Endothelial cell of umbilical vein (primary cell): ENCODE results near the gene PLEKHA7. TPM values are rescaled to one million over a fixed set of nuclear protein-coding genes. Genes with fewer than 3 reads are reported as not detected.

Experiments
- BruUV-seq: library from RNA; stranded (reverse); fragments of 400-500 nt; replicated peaks from 2 replicates; lab custom pipeline; 2021; lab: Mats Ljungman, UMichigan
- CTCF ChIA-PET: fragments of 300-600, 350-600 bp; sonication (Branson Sonifier 250); formaldehyde crosslinking; loops from one replicate; lab custom pipeline; 2021; ENCODE audit warnings: antibody characterized with exemption, inconsistent platforms; lab: Charles Lee
- POLR2A ChIA-PET: fragments of 300-600, 350-600 bp; sonication (Branson Sonifier 250); formaldehyde crosslinking; loops from one replicate; lab custom pipeline; 2021; ENCODE audit warnings: antibody characterized with exemption, inconsistent platforms; lab: Charles Lee
- DNase-seq: peaks from one replicate; pipeline ENCODE4 v3.0.0-alpha.2; 2011; ENCODE audit warnings: low read depth, low spot score
- FAIRE-seq: peaks from 2 replicates; lab custom pipeline; 2011; peaks lifted over from hg19 to GRCh38; lab: Jason Lieb, UNC
- H2AFZ ChIP-seq: 2 replicates; pipeline ENCODE4 v1.6.0; 2012; ENCODE audit warnings: low read depth, low read length, control low read depth, inconsistent platforms
- H3K27ac ChIP-seq: 2 replicates; pipeline ENCODE4 v1.5.1; 2011; ENCODE audit warnings: low read depth, mild to moderate bottlenecking, control low read depth, low read length, moderate library complexity; ENCODE audit not compliant: insufficient read depth
- H3K27me3 ChIP-seq, 2 experiments: 2 replicates each; pipeline versions ENCODE4 v1.6.0 to v1.6.1; 2011; ENCODE audit warnings: low read length in 2 of 2, mixed read lengths in 1 of 2; ENCODE audit not compliant: control insufficient read depth in 2 of 2, insufficient read depth in 2 of 2
- H3K36me3 ChIP-seq, 2 experiments: 2 replicates in 1 of 2; 3 replicates in 1 of 2; pipeline ENCODE4 v1.5.1; 2011; ENCODE audit warnings: low read length in 2 of 2, mild to moderate bottlenecking in 1 of 2, moderate library complexity in 1 of 2; ENCODE audit not compliant: control insufficient read depth in 2 of 2, insufficient read depth in 2 of 2; ENCODE audit errors: extremely low read depth in 1 of 2
- H3K4me1 ChIP-seq: 3 replicates; pipeline ENCODE4 v1.5.1; 2011; ENCODE audit warnings: mild to moderate bottlenecking, low read length; ENCODE audit not compliant: control insufficient read depth, insufficient read depth; ENCODE audit errors: extremely low read depth
- H3K4me2 ChIP-seq: 2 replicates; pipeline ENCODE4 v1.6.1; 2011; ENCODE audit warnings: low read length, control low read depth, mixed read lengths; ENCODE audit not compliant: insufficient read depth
- H3K4me3 ChIP-seq, 3 experiments: fragments of 200-600 bp in 1 of 3; sonication (generic), shearing (Covaris generic) in 1 of 3; replicated peaks in 1 of 3; 2 replicates each; pipeline ENCODE4 v1.5.1; 2011 to 2016; ENCODE audit warnings: control low read depth in 3 of 3, low read length in 3 of 3, mild to moderate bottlenecking in 2 of 3, inconsistent platforms in 1 of 3, low read depth in 1 of 3, moderate library complexity in 1 of 3; ENCODE audit not compliant: insufficient read depth in 1 of 3
- H3K79me2 ChIP-seq: 2 replicates; pipeline ENCODE4 v1.6.0; 2012; ENCODE audit warnings: low read length, inconsistent platforms; ENCODE audit not compliant: control insufficient read depth, insufficient read depth
- H3K9ac ChIP-seq: replicated peaks from 2 replicates; pipeline ENCODE3; 2011; ENCODE audit warnings: low read length, control low read depth; ENCODE audit not compliant: insufficient read depth; ENCODE audit errors: extremely low read depth
- H3K9me1 ChIP-seq: replicated peaks from 3 replicates; pipeline ENCODE4 v1.6.0; 2011; ENCODE audit warnings: mild to moderate bottlenecking, low read length; ENCODE audit not compliant: control insufficient read depth, insufficient read depth; ENCODE audit errors: extremely low read depth
- H3K9me3 ChIP-seq: replicated peaks from 2 replicates; pipeline ENCODE4 v1.5.1; 2012; ENCODE audit warnings: low read length, inconsistent platforms; ENCODE audit not compliant: control insufficient read depth, insufficient read depth
- H4K20me1 ChIP-seq: replicated peaks from 2 replicates; pipeline ENCODE3; 2011; ENCODE audit warnings: mild to moderate bottlenecking, low read length; ENCODE audit not compliant: control insufficient read depth, insufficient read depth; ENCODE audit errors: extremely low read depth
- EZH2 ChIP-seq: IDR thresholded peaks from 2 replicates; pipeline ENCODE4 v1.6.1; 2012; ENCODE audit warnings: borderline replicate concordance, low read depth, mild to moderate bottlenecking, moderate library complexity, low read length, inconsistent platforms; ENCODE audit not compliant: severe bottlenecking
- FOS ChIP-seq: IDR thresholded peaks from 2 replicates; pipeline ENCODE4 v1.6.1; 2011; ENCODE audit warnings: mild to moderate bottlenecking, low read length, moderate library complexity, borderline replicate concordance; ENCODE audit not compliant: insufficient read depth
- GATA2 ChIP-seq: IDR thresholded peaks from 2 replicates; pipeline ENCODE4 v1.7.0; 2011; ENCODE audit warnings: low read depth, mild to moderate bottlenecking, moderate library complexity, mixed read lengths, low read length; ENCODE audit not compliant: insufficient read length, insufficient read depth
- JUN ChIP-seq: IDR thresholded peaks from 2 replicates; pipeline ENCODE4 v1.6.1; 2011; ENCODE audit warnings: borderline replicate concordance, low read depth; ENCODE audit not compliant: insufficient read length, insufficient read depth
- MYC ChIP-seq: IDR thresholded peaks from one replicate; pipeline ENCODE4 v1.6.1; 2011; ENCODE audit warnings: mild to moderate bottlenecking, low read depth, low read length
- POLR2A ChIP-seq: IDR thresholded peaks from 2 replicates; pipeline ENCODE4 v1.6.1; 2012; ENCODE audit warnings: low read depth, mild to moderate bottlenecking, control low read depth, low read length
- POLR2AphosphoS5 ChIP-seq: IDR thresholded peaks from 2 replicates; pipeline ENCODE4 v1.6.1; 2012; ENCODE audit warnings: low read depth, mild to moderate bottlenecking, control low read depth, low read length, moderate library complexity; ENCODE audit not compliant: insufficient read depth
- dilution Hi-C: fragments of 300-500 bp; cut with MboI; formaldehyde crosslinking; loops from one replicate; pipeline ENCODE4 v1.15.0; 2019; ENCODE audit warnings: low sequenced_read_pairs; ENCODE audit not compliant: extremely low pct_ligation_motif_present
- intact Hi-C: fragments of 100-400 bp; cut with micrococcal nuclease; formaldehyde crosslinking; loops from one replicate; pipeline ENCODE4 v1.10.0; 2022
- polyA plus RNA-seq, 4 experiments: library from polyadenylated mRNA; depleted of rRNA in 3 of 4; stranded (reverse) in 3 of 4; unstranded in 1 of 4; fragments of >200 nt; gene quantifications; 2 replicates each; pipeline versions ENCODE4 v1.2.1 to v1.2.3, GENCODE V29; 2011 to 2012; ENCODE audit warnings: missing spikeins in 1 of 4
- total RNA-seq: library from RNA; stranded (reverse); gene quantifications from 2 replicates; pipeline ENCODE4 v1.2.3, GENCODE V29; 2021
- TF ChIP-seq, protein P1 (sequence below): IDR thresholded peaks from 2 replicates; pipeline ENCODE4 v1.6.1; 2011; ENCODE audit not compliant: insufficient read depth, insufficient read length
- TF ChIP-seq, protein P2 (sequence below), 2 donors: IDR thresholded peaks; 1 replicate in 1 of 2; 2 replicates in 1 of 2; pipeline ENCODE4 v1.5.1; 2011; ENCODE audit warnings: low read length in 2 of 2, mild to moderate bottlenecking in 2 of 2, moderate library complexity in 2 of 2, control low read depth in 1 of 2, inconsistent platforms in 1 of 2, low read depth in 1 of 2; ENCODE audit not compliant: insufficient read depth in 1 of 2; ENCODE audit errors: extremely low read depth in 1 of 2

The PLEKHA7 gene
- total and polyA plus RNA-seq, 2 donors (not counting 3 experiments of a cell fraction or from before 2014, with no cell fraction given) = 1.7 to 3.8 TPM

DNA sequence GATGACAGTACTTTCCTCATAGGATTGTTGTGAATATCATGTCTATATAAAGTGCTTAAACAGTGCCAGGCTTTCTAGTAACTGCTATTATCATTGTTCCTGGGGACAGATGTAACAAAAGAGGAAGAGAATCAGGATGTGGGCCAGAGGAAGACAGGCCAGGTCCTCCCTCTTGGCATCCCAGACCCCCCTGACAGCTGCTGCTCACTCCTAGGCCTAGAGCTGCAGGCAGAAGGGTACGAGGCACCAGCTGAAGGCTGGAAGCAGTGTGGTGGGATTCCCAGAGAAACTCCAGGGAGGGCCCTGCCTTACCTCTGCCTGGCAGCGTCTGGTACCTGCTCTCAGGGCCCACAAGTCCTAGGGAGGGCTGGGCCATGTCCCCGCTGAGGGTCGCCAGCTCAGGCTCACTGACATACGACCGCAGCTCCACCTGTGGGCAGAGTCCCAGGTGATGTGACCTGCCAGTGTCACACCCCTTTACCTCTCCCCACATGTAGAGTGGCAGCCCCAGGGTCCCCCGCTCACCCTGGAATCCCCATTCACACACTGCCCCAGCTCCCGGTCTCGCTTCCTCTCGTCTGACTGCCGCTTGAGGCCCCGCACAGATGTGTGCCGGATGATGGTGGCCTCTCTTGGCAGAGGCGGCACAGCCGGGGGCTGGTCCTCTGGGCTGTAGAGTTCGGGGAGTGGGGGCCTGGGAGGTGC is 223.6 kb downstream of the PLEKHA7 start:
- dilution Hi-C loops (no loop called here), intact Hi-C loops (loop anchor here (2.0 to 5.0 kb wide), 5 partner anchors 52 to 562 kb away; partner anchors contain the start of genes C11orf58 and NCR3LG1)
- H3K36me3 ChIP-seq = no peaks in the 10 kb centered on the region
- BruUV-seq = no TSS peak
- DNase-seq (no peak), FAIRE-seq (no peak)
- POLR2A ChIA-PET = no interaction called here
- H3K9me3 ChIP-seq = no peaks in the 10 kb centered on the region
- H2AFZ ChIP-seq = no peak overlapping the region
- H3K9ac ChIP-seq = peak overlapping the region; percentile 65
- no peak overlapping the region for H3K4me3 ChIP-seq
- no peaks in the 10 kb centered on the region for H3K79me2 ChIP-seq
- no peaks in the 10 kb centered on the region for H3K9me1 ChIP-seq
- H4K20me1 ChIP-seq = no peaks in the 10 kb centered on the region
- H3K4me2 ChIP-seq = no peak overlapping the region
- peak overlapping the region; percentile 89 for H3K27ac ChIP-seq
- H3K4me1 ChIP-seq = peaks cover 58% of the 10 kb centered on the region
- TF ChIP-seq, protein P1, sequence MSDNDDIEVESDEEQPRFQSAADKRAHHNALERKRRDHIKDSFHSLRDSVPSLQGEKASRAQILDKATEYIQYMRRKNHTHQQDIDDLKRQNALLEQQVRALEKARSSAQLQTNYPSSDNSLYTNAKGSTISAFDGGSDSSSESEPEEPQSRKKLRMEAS = no peak
- TF ChIP-seq JUN (no peak), POLR2AphosphoS5 (no peak), FOS (no peak), POLR2A (no peak), GATA2 (no peak), MYC (no peak), EZH2 (no peak)
- TF ChIP-seq, protein P2, sequence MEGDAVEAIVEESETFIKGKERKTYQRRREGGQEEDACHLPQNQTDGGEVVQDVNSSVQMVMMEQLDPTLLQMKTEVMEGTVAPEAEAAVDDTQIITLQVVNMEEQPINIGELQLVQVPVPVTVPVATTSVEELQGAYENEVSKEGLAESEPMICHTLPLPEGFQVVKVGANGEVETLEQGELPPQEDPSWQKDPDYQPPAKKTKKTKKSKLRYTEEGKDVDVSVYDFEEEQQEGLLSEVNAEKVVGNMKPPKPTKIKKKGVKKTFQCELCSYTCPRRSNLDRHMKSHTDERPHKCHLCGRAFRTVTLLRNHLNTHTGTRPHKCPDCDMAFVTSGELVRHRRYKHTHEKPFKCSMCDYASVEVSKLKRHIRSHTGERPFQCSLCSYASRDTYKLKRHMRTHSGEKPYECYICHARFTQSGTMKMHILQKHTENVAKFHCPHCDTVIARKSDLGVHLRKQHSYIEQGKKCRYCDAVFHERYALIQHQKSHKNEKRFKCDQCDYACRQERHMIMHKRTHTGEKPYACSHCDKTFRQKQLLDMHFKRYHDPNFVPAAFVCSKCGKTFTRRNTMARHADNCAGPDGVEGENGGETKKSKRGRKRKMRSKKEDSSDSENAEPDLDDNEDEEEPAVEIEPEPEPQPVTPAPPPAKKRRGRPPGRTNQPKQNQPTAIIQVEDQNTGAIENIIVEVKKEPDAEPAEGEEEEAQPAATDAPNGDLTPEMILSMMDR (IDR thresholded peaks at IDR 0.05; ENCODE audit: extremely low read depth in 1 of 2, insufficient read depth in 1 of 2, low read depth in 1 of 2, low read length in 2 of 2) = no peak
- CTCF ChIA-PET = interaction anchor here (0.7 to 5.3 kb wide), 4 partner anchors 19 to 272 kb away, joined by 3 to 26 read pairs (median 10); no protein-coding TSS in a partner anchor
- no peaks in the 10 kb centered on the region for H3K27me3 ChIP-seq
